IMR-90 (cell line): ENCODE data around the gene EML4. TPM values are rescaled to one million over a fixed set of nuclear protein-coding genes. Genes with fewer than 3 reads are reported as not detected.

Experiments used
- ATAC-seq: fragments of 200-7000 bp; cut with Tn5 transposase; 2 replicates; pipeline ENCODE4 v1.9.1; 2020; ENCODE audit warnings: low read depth, mild to moderate bottlenecking, moderate library complexity
- BruUV-seq: library from RNA; stranded (reverse); fragments of 400-500 nt; replicated peaks from 2 replicates; lab custom pipeline; 2021; lab: Mats Ljungman, UMichigan
- CTCF ChIA-PET: fragments of 300-600 bp; formaldehyde crosslinking; extraction: SDS; loops from one replicate; lab custom pipeline; 2021; ENCODE audit warnings: antibody characterized with exemption; lab: Yijun Ruan, JAX
- POLR2A ChIA-PET: fragments of 300-600 bp; sonication (Branson Sonifier 250); formaldehyde crosslinking; loops from one replicate; lab custom pipeline; 2022; ENCODE audit warnings: antibody characterized with exemption; ENCODE audit not compliant: unreplicated experiment; lab: Charles Lee
- DNase-seq: peaks from one replicate; pipeline ENCODE4 v3.0.0; 2013
- H2AFZ ChIP-seq: replicated peaks from 2 replicates; pipeline ENCODE3; 2013; ENCODE audit warnings: low read length, mild to moderate bottlenecking; ENCODE audit not compliant: poor library complexity
- H2AK5ac ChIP-seq: 2 replicates; pipeline ENCODE4 v1.6.1; 2013; ENCODE audit warnings: low read depth, low read length, inconsistent platforms
- H2AK9ac ChIP-seq: replicated peaks from 2 replicates; pipeline ENCODE3; 2013; ENCODE audit warnings: mild to moderate bottlenecking, low read depth, low read length, moderate library complexity; ENCODE audit not compliant: poor library complexity
- H2BK120ac ChIP-seq: 2 replicates; pipeline ENCODE4 v1.6.1; 2013; ENCODE audit warnings: low read depth, low read length, inconsistent platforms
- H2BK15ac ChIP-seq: 3 replicates; pipeline ENCODE4 v1.6.1; 2013; ENCODE audit warnings: low read depth, low read length, inconsistent platforms
- H2BK20ac ChIP-seq: 2 replicates; pipeline ENCODE4 v1.6.1; 2013; ENCODE audit warnings: low read depth, mild to moderate bottlenecking, inconsistent platforms, low read length, moderate library complexity
- H2BK5ac ChIP-seq: 2 replicates; pipeline ENCODE4 v1.6.1; 2013; ENCODE audit warnings: mild to moderate bottlenecking, low read depth, low read length, inconsistent platforms; ENCODE audit not compliant: poor library complexity, severe bottlenecking
- H3K14ac ChIP-seq: replicated peaks from 2 replicates; pipeline ENCODE4 v1.6.1; 2013; ENCODE audit warnings: low read depth, low read length, inconsistent platforms
- H3K18ac ChIP-seq: 2 replicates; pipeline ENCODE4 v1.6.1; 2013; ENCODE audit warnings: low read depth, low read length, control low read depth
- H3K23ac ChIP-seq: 2 replicates; pipeline ENCODE4 v1.6.1; 2013; ENCODE audit warnings: low read depth, low read length, inconsistent platforms
- H3K27ac ChIP-seq: 2 replicates; pipeline ENCODE4 v1.5.1; 2013; ENCODE audit warnings: mild to moderate bottlenecking, control low read depth, low read length; ENCODE audit not compliant: insufficient read depth
- H3K27me3 ChIP-seq: 2 replicates; pipeline ENCODE4 v1.6.1; 2013; ENCODE audit warnings: low read length; ENCODE audit not compliant: control insufficient read depth, insufficient read depth
- H3K36me3 ChIP-seq: 2 replicates; pipeline ENCODE4 v1.6.1; 2013; ENCODE audit warnings: low read length, mixed read lengths; ENCODE audit not compliant: control insufficient read depth, insufficient read depth
- H3K4ac ChIP-seq: 2 replicates; pipeline ENCODE4 v1.6.1; 2013; ENCODE audit warnings: low read depth, low read length, inconsistent platforms
- H3K4me1 ChIP-seq: 2 replicates; pipeline ENCODE4 v1.6.1; 2013; ENCODE audit warnings: low read length, mixed read lengths; ENCODE audit not compliant: control insufficient read depth, insufficient read depth
- H3K4me2 ChIP-seq: 2 replicates; pipeline ENCODE4 v1.6.1; 2013; ENCODE audit warnings: low read depth, mild to moderate bottlenecking, control low read depth, low read length, moderate library complexity
- H3K4me3 ChIP-seq: 2 replicates; pipeline ENCODE4 v1.5.1; 2013; ENCODE audit warnings: low read depth, mild to moderate bottlenecking, control low read depth, low read length, moderate library complexity; ENCODE audit not compliant: insufficient read depth
- H3K56ac ChIP-seq: 2 replicates; pipeline ENCODE4 v1.6.1; 2013; ENCODE audit warnings: low read length, inconsistent platforms; ENCODE audit not compliant: insufficient read depth; ENCODE audit errors: extremely low read depth
- H3K79me1 ChIP-seq, 2 experiments: 2 replicates each; pipeline ENCODE4 v1.6.1; 2013; ENCODE audit warnings: low read length in 2 of 2, inconsistent platforms in 1 of 2, low read depth in 1 of 2
- H3K9ac ChIP-seq: 2 replicates; pipeline ENCODE4 v1.6.1; 2013; ENCODE audit warnings: low read depth, low read length, control low read depth
- H3K9me1 ChIP-seq: 2 replicates; pipeline ENCODE4 v1.6.1; 2013; ENCODE audit warnings: low read length, inconsistent platforms; ENCODE audit not compliant: insufficient read depth
- H3K9me3 ChIP-seq: 2 replicates; pipeline ENCODE4 v1.6.1; 2013; ENCODE audit warnings: low read length; ENCODE audit not compliant: control insufficient read depth, insufficient read depth
- H4K20me1 ChIP-seq: 2 replicates; pipeline ENCODE4 v1.6.1; 2013; ENCODE audit warnings: low read length, inconsistent platforms; ENCODE audit not compliant: insufficient read depth
- H4K5ac ChIP-seq: 2 replicates; pipeline ENCODE4 v1.6.1; 2013; ENCODE audit warnings: mild to moderate bottlenecking, low read depth, low read length, control low read depth
- H4K8ac ChIP-seq, 2 experiments: 2 replicates each; pipeline ENCODE4 v1.6.1; 2013; ENCODE audit warnings: low read depth in 2 of 2, low read length in 2 of 2, control low read depth in 1 of 2, inconsistent platforms in 1 of 2
- H4K91ac ChIP-seq: 2 replicates; pipeline ENCODE4 v1.6.1; 2013; ENCODE audit warnings: low read depth, low read length, inconsistent platforms; ENCODE audit not compliant: insufficient read depth
- BHLHE40 ChIP-seq: fragments of 150-350 bp; IDR thresholded peaks from 2 replicates; pipeline ENCODE4 v1.6.1; 2016; ENCODE audit warnings: mild to moderate bottlenecking, low read depth, low read length
- CEBPB ChIP-seq: IDR thresholded peaks from 2 replicates; pipeline ENCODE4 v1.6.1; 2012; ENCODE audit warnings: low read depth, low read length, improper control_type of control experiment
- CHD1 ChIP-seq: IDR thresholded peaks from 2 replicates; pipeline ENCODE4 v1.6.1; 2012; ENCODE audit warnings: low read depth, low read length, improper control_type of control experiment
- MAZ ChIP-seq: IDR thresholded peaks from 2 replicates; pipeline ENCODE4 v1.6.1; 2012; ENCODE audit warnings: low read depth, mild to moderate bottlenecking, low read length, improper control_type of control experiment, moderate library complexity, borderline replicate concordance
- MXI1 ChIP-seq: IDR thresholded peaks from 2 replicates; pipeline ENCODE4 v1.6.1; 2012; ENCODE audit warnings: low read depth, mild to moderate bottlenecking, low read length, moderate library complexity, borderline replicate concordance
- RAD21 ChIP-seq: IDR thresholded peaks from 2 replicates; pipeline ENCODE4 v1.6.1; 2012; ENCODE audit warnings: low read length, improper control_type of control experiment
- RCOR1 ChIP-seq: IDR thresholded peaks from 2 replicates; pipeline ENCODE4 v1.6.1; 2012; ENCODE audit warnings: mild to moderate bottlenecking, low read length, improper control_type of control experiment; ENCODE audit not compliant: insufficient replicate concordance
- RFX5 ChIP-seq: IDR thresholded peaks from 2 replicates; pipeline ENCODE4 v1.8.0; 2012; ENCODE audit warnings: low read depth, mild to moderate bottlenecking, low read length, moderate library complexity
- SMC3 ChIP-seq: fragments of 150-350 bp; IDR thresholded peaks from 2 replicates; pipeline ENCODE4 v1.6.1; 2016; ENCODE audit warnings: low read depth, mild to moderate bottlenecking, antibody characterized with exemption, low read length, moderate library complexity
- WGBS, 2 experiments: methylation state at CpG; one replicate each; pipeline versions ENCODE4 v1.1.5 to v1.1.7; 2013; ENCODE audit warnings: missing lambda C conversion rate in 2 of 2; ENCODE audit not compliant: insufficient read length in 1 of 2; ENCODE audit errors: extremely low coverage in 2 of 2; 5-methylcytosine and 5-hydroxymethylcytosine counted together
- dilution Hi-C: fragments of 300-500 bp; cut with HindIII; formaldehyde crosslinking; loops from one replicate; pipeline ENCODE4 v1.14.3; 2018; ENCODE audit warnings: low sequenced_read_pairs; ENCODE audit not compliant: unreplicated experiment
- in situ Hi-C: fragments of 300-500 bp; cut with MboI; formaldehyde crosslinking; loops from 3 replicates; pipeline ENCODE4 v1.14.3; 2019; ENCODE audit warnings: low sequenced_read_pairs, inconsistent platforms, mixed read lengths
- intact Hi-C: fragments of 100-400 bp; cut with micrococcal nuclease; formaldehyde crosslinking; loops from 2 replicates; pipeline ENCODE4 v1.10.0; 2022
- polyA plus RNA-seq, 3 experiments: library from polyadenylated mRNA; depleted of rRNA; stranded (reverse); fragments of >200 nt; gene quantifications; 2 replicates each; pipeline ENCODE4 v1.2.3, GENCODE V29; 2012; ENCODE audit warnings: low replicate concordance in 1 of 3
- total RNA-seq: library from RNA; depleted of rRNA; stranded (reverse); fragments of >200 nt; gene quantifications from 2 replicates; pipeline ENCODE4 v1.2.3, GENCODE V29; 2012
- TF ChIP-seq, protein P1 (sequence below): fragments of 150-350 bp; IDR thresholded peaks from 2 replicates; pipeline ENCODE4 v1.6.1; 2016; ENCODE audit warnings: low read depth, mild to moderate bottlenecking, low read length, moderate library complexity, borderline replicate concordance
- TF ChIP-seq, protein P2 (sequence below): conservative IDR thresholded peaks from 2 replicates; pipeline ENCODE4 v1.5.1; 2012; ENCODE audit warnings: mild to moderate bottlenecking, low read depth, low read length, improper control_type of control experiment

EML4 gene
- total and polyA plus RNA-seq, 2 of the 4 experiments (the other 2 are of a cell fraction): 29.7 to 73.7 TPM

DNA sequence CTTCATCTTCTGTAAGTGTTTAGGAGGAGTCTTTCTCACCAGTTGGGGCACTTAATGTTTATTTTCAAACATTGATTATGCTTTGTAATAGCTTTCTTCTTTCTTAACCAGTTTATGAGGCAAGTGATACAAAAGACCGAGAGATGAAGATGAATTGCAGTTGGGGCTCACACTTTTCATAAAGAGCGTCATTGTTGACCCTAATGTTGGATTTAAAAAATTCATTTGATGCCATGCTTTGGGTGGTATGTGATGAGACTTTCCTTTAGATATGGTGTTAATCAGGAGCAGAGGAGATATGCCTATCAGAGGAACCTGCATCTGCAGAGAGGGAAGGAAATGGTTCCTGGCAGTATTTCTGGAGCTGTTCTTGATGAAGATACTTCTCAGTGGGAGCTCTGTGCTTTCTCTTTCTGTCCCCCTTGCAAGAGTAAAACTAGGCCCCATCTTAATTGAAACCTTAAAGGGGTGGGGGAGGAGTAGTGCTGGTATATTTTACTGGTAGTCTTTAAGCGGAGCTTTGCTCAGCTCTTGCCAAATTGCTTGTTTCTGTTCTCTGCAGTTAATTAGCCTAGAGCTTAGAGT, 2.3 kb downstream of the EML4 start (continued):
- TF ChIP-seq RAD21: no peak

- TF ChIP-seq, protein P1, sequence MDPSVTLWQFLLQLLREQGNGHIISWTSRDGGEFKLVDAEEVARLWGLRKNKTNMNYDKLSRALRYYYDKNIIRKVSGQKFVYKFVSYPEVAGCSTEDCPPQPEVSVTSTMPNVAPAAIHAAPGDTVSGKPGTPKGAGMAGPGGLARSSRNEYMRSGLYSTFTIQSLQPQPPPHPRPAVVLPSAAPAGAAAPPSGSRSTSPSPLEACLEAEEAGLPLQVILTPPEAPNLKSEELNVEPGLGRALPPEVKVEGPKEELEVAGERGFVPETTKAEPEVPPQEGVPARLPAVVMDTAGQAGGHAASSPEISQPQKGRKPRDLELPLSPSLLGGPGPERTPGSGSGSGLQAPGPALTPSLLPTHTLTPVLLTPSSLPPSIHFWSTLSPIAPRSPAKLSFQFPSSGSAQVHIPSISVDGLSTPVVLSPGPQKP: no peak
- TF ChIP-seq MAZ (no peak), BHLHE40 (no peak), CEBPB (no peak), RCOR1 (no peak), CHD1 (no peak), RFX5 (no peak), SMC3 (no peak), MXI1 (no peak)
- TF ChIP-seq, protein P2, sequence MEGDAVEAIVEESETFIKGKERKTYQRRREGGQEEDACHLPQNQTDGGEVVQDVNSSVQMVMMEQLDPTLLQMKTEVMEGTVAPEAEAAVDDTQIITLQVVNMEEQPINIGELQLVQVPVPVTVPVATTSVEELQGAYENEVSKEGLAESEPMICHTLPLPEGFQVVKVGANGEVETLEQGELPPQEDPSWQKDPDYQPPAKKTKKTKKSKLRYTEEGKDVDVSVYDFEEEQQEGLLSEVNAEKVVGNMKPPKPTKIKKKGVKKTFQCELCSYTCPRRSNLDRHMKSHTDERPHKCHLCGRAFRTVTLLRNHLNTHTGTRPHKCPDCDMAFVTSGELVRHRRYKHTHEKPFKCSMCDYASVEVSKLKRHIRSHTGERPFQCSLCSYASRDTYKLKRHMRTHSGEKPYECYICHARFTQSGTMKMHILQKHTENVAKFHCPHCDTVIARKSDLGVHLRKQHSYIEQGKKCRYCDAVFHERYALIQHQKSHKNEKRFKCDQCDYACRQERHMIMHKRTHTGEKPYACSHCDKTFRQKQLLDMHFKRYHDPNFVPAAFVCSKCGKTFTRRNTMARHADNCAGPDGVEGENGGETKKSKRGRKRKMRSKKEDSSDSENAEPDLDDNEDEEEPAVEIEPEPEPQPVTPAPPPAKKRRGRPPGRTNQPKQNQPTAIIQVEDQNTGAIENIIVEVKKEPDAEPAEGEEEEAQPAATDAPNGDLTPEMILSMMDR: no peak
- no peak overlapping the region for H3K56ac ChIP-seq
- H3K23ac ChIP-seq: 0 out of 2 replicates have a peak overlapping the region, but pooled peaks have one; percentile 30
- no peak overlapping the region for H2BK20ac ChIP-seq
- peaks cover 7% of the 10 kb centered on the region; the same call in 1 of the 2 replicates for H3K9me1 ChIP-seq
- no peak overlapping the region for H4K5ac ChIP-seq
- no peak overlapping the region for H2AK5ac ChIP-seq
- peaks cover 20 to 47% of the 10 kb centered on the region in 2 experiments for H3K79me1 ChIP-seq
- 0 out of 2 replicates have a peak overlapping the region, but pooled peaks have one; percentile 35 for H3K14ac ChIP-seq
- peak overlapping the region; percentile 92; the same call in 1 of the 2 replicates for H3K4me3 ChIP-seq
- H4K91ac ChIP-seq: no peak overlapping the region
- H3K27ac ChIP-seq: no peak overlapping the region
- H3K36me3 ChIP-seq: no peaks in the 10 kb centered on the region; the same call in 1 of the 2 replicates
- H2BK120ac ChIP-seq: no peak overlapping the region
- H3K4me2 ChIP-seq: peak overlapping the region; percentile 90
- no peak overlapping the region for H2AFZ ChIP-seq
- DNase-seq (no peak), ATAC-seq (no peak)
- H3K4ac ChIP-seq: no peak overlapping the region
- H3K9ac ChIP-seq: 0 out of 2 replicates have a peak overlapping the region, but pooled peaks have one; percentile 62
- CTCF ChIA-PET: interaction anchor here (0.7 to 0.9 kb wide), 2 partner anchors 9 to 15 kb away, joined by 3 to 5 read pairs; no protein-coding TSS in a partner anchor
- no peak overlapping the region for H2AK9ac ChIP-seq
- peak overlapping the region; percentile 28; the same call in 1 of the 2 replicates for H3K18ac ChIP-seq
- BruUV-seq: no TSS peak
- no CpG with 5 or more reads among the region's 1 CpG for whole genome bisulfite sequencing, 2 experiments
- dilution Hi-C loops (no loop called here), intact Hi-C loops (loop anchor here (2.0 to 5.0 kb wide), 3 partner anchors 15 to 75 kb away; no protein-coding TSS in a partner anchor), in situ Hi-C loops (no loop called here)
- no peaks in the 10 kb centered on the region for H3K9me3 ChIP-seq
- H3K4me1 ChIP-seq: peaks cover 11% of the 10 kb centered on the region
- H2BK5ac ChIP-seq: no peak overlapping the region
- H4K8ac ChIP-seq: no peak overlapping the region
- H2BK15ac ChIP-seq: no peak overlapping the region
- POLR2A ChIA-PET: no interaction called here
- H4K20me1 ChIP-seq: peaks cover 34% of the 10 kb centered on the region
- H3K27me3 ChIP-seq: no peaks in the 10 kb centered on the region
Measured at GRCh38 chr2:42172020-42172419, 2.9 kb downstream of the EML4 start.
